Osteoblast (primary cell): ENCODE measurements around the gene MFAP3. TPM values are rescaled to one million over a fixed set of nuclear protein-coding genes. Genes with fewer than 3 reads are reported as not detected.

Experiments used
- DNase-seq: peaks from one replicate; pipeline ENCODE4 v3.0.0; 2011; ENCODE audit warnings: low spot score, mixed read lengths; ENCODE audit not compliant: insufficient read length; ENCODE audit errors: missing footprints
- H2AFZ ChIP-seq: 2 replicates; pipeline ENCODE4 v1.6.0; 2011; ENCODE audit warnings: mild to moderate bottlenecking, low read length
- H3K27ac ChIP-seq: 2 replicates; pipeline ENCODE4 v1.5.1; 2011; ENCODE audit warnings: mild to moderate bottlenecking, low read depth, low read length, moderate library complexity
- H3K27me3 ChIP-seq: 2 replicates; pipeline ENCODE4 v1.6.0; 2012; ENCODE audit warnings: mild to moderate bottlenecking, control low read depth, inconsistent platforms, low read length, moderate library complexity; ENCODE audit not compliant: insufficient read depth
- H3K36me3 ChIP-seq: 2 replicates; pipeline ENCODE4 v1.5.1; 2011; ENCODE audit warnings: mild to moderate bottlenecking, low read length, control low read depth, moderate library complexity; ENCODE audit not compliant: insufficient read depth
- H3K4me1 ChIP-seq: 2 replicates; pipeline ENCODE4 v1.5.1; 2011; ENCODE audit warnings: mild to moderate bottlenecking, low read length, control low read depth, moderate library complexity; ENCODE audit not compliant: insufficient read depth
- H3K4me2 ChIP-seq: 2 replicates; pipeline ENCODE4 v1.6.0; 2011; ENCODE audit warnings: mild to moderate bottlenecking, low read length; ENCODE audit not compliant: insufficient read depth
- H3K4me3 ChIP-seq: fragments of 200-600 bp; sonication (generic); 3 replicates; pipeline ENCODE4 v1.5.1; 2012; ENCODE audit warnings: mild to moderate bottlenecking, low read length, inconsistent platforms; ENCODE audit not compliant: insufficient read depth
- H3K79me2 ChIP-seq: 2 replicates; pipeline ENCODE4 v1.6.0; 2012; ENCODE audit warnings: mild to moderate bottlenecking, low read length, control low read depth, inconsistent platforms; ENCODE audit not compliant: insufficient read depth
- H3K9me3 ChIP-seq: 2 replicates; pipeline ENCODE4 v1.5.1; 2011; ENCODE audit warnings: low read depth, low read length, control low read depth
- H4K20me1 ChIP-seq: 2 replicates; pipeline ENCODE4 v1.6.0; 2012; ENCODE audit warnings: mild to moderate bottlenecking, low read length, control low read depth; ENCODE audit not compliant: insufficient read depth
- total RNA-seq: library from RNA; depleted of rRNA; stranded (reverse); fragments of >200 nt; gene quantifications from 2 replicates; pipeline ENCODE4 v1.2.3, GENCODE V29; 2012
- TF ChIP-seq, protein P1 (sequence below): IDR thresholded peaks from 2 replicates; pipeline ENCODE4 v1.5.1; 2011; ENCODE audit warnings: mild to moderate bottlenecking, low read depth, low read length, moderate library complexity; ENCODE audit errors: extremely low read depth

Gene MFAP3
- total RNA-seq, 1 donor = 90.1 TPM

DNA sequence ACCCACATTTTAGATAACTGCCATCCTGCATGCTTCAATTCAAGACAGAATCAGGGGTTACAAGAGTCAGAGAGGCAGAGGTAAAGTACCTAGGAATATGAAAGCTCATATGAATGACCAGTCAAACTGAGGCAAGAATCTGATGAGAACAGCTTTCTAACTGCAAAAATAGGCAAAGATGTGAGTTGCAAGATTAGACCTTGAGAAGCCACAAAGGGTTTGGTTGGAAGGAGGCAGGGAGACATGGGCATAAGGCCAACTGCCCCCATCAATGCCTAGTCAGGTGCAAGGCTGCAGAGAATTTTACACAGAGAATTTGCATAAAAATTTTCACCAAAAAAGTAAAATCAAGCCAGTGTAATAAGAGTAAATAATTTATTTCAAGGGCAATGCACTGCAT lies 12.8 kb upstream of the MFAP3 start:
- H3K79me2 ChIP-seq = no peaks in the 10 kb centered on the region
- no peaks in the 10 kb centered on the region for H3K9me3 ChIP-seq
- no peaks in the 10 kb centered on the region for H3K4me1 ChIP-seq
- H3K36me3 ChIP-seq = peaks cover 26% of the 10 kb centered on the region
- no peak for DNase-seq
- no peak overlapping the region for H3K4me2 ChIP-seq
- H2AFZ ChIP-seq = no peak overlapping the region
- H3K27ac ChIP-seq = no peak overlapping the region
- H4K20me1 ChIP-seq = no peaks in the 10 kb centered on the region
- H3K4me3 ChIP-seq = no peak overlapping the region
- TF ChIP-seq, protein P1, sequence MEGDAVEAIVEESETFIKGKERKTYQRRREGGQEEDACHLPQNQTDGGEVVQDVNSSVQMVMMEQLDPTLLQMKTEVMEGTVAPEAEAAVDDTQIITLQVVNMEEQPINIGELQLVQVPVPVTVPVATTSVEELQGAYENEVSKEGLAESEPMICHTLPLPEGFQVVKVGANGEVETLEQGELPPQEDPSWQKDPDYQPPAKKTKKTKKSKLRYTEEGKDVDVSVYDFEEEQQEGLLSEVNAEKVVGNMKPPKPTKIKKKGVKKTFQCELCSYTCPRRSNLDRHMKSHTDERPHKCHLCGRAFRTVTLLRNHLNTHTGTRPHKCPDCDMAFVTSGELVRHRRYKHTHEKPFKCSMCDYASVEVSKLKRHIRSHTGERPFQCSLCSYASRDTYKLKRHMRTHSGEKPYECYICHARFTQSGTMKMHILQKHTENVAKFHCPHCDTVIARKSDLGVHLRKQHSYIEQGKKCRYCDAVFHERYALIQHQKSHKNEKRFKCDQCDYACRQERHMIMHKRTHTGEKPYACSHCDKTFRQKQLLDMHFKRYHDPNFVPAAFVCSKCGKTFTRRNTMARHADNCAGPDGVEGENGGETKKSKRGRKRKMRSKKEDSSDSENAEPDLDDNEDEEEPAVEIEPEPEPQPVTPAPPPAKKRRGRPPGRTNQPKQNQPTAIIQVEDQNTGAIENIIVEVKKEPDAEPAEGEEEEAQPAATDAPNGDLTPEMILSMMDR = no peak
- H3K27me3 ChIP-seq = no peaks in the 10 kb centered on the region

GRCh38 chr5:154031937-154032489 lies 6.8 kb upstream of the MFAP3 start:
- H3K4me1 ChIP-seq = no peaks in the 10 kb centered on the region
- TF ChIP-seq, protein P1 = no peak
- no peaks in the 10 kb centered on the region for H4K20me1 ChIP-seq
- H3K4me2 ChIP-seq = no peak overlapping the region
- H3K27me3 ChIP-seq = no peaks in the 10 kb centered on the region
- H3K27ac ChIP-seq = no peak overlapping the region
- H3K4me3 ChIP-seq = no peak overlapping the region
- H2AFZ ChIP-seq = no peak overlapping the region
- DNase-seq = no peak
- no peaks in the 10 kb centered on the region for H3K9me3 ChIP-seq
- peaks cover 21% of the 10 kb centered on the region for H3K79me2 ChIP-seq
- peaks cover 25% of the 10 kb centered on the region for H3K36me3 ChIP-seq

- Histone ChIP-seq H4K20me1 (no peaks in the 10 kb centered on the region), H3K79me2 (peaks cover 48% of the 10 kb centered on the region), H3K4me3 (no peak overlapping the region), H3K4me2 (no peak overlapping the region), H3K4me1 (peaks cover 8% of the 10 kb centered on the region), H3K36me3 (peaks cover 9% of the 10 kb centered on the region), H3K27ac (no peak overlapping the region), H3K9me3 (no peaks in the 10 kb centered on the region), H2AFZ (no peak overlapping the region), H3K27me3 (no peaks in the 10 kb centered on the region)
- TF ChIP-seq, protein P1 = no peak
- no peak for DNase-seq
Measured at GRCh38 chr5:154034944-154035343, 3.8 kb upstream of the MFAP3 start.

DNA sequence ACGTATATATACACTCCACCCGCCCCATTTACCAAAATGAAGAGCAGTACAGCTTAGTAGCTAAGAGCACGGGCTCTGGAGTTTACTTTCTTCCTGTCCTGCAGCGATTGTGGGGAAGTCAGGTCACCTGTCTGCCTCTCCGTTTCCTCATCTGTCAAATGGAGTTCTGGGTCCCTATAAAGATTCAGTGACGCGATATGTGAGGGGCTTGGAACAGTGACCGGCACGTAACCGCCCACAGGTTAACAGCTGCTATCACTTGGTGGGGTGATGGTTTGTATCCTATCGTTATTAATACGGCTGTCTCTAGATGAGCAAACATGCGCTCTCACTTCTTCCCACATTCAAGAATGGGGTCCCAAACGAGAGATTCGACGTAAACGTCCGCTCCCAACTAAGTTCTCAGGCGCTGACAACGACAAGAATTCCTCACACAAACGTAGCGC lies 483 bp upstream of the MFAP3 start:
- Histone ChIP-seq H2AFZ (peak overlapping the region; percentile 99), H3K79me2 (peaks cover 72% of the 10 kb centered on the region), H3K9me3 (no peaks in the 10 kb centered on the region), H4K20me1 (peaks cover 9% of the 10 kb centered on the region), H3K27ac (peak overlapping the region; percentile 90), H3K27me3 (no peaks in the 10 kb centered on the region), H3K4me1 (peaks cover 8% of the 10 kb centered on the region), H3K36me3 (no peaks in the 10 kb centered on the region), H3K4me2 (peak overlapping the region; percentile 82), H3K4me3 (peak overlapping the region; percentile 86)
- DNase-seq = no peak
- TF ChIP-seq, protein P1 = no peak
